ENCODE data around the gene GPR89B. TPM values are rescaled to one million over a fixed set of nuclear protein-coding genes. Genes with fewer than 3 reads are reported as not detected.
"Not testable (repeated sequence)": the region's sequence is repeated elsewhere in the genome, so short reads cannot be mapped to it uniquely, and the experiment has no call there.

GPR89B gene
- total RNA-seq = 1 to 10 TPM; 4.9 to 9.4 (median 6.1) TPM
- 10 to 100 TPM in 1 of 2 donors, 1 to 10 TPM in 1; 7.1 to 10.7 TPM for polyA plus RNA-seq
- long read RNA-seq, donor 1, partial matches to known transcripts = 1 of 2 reads
- long read RNA-seq, donor 1, other reads (novel, unspliced or antisense) = 0 of 2 reads
- long read RNA-seq, donor 2, partial matches to known transcripts = 2 of 4 reads
- long read RNA-seq, donor 2, other reads (novel, unspliced or antisense) = 1 of 4 reads
- long read RNA-seq, donor 3, transcript GPR89B-201 (14 exons, 1,934 nt) = major isoform, 6 of 13 reads
- long read RNA-seq, donor 3, partial matches to known transcripts = 2 of 13 reads
- long read RNA-seq, donor 3, other reads (novel, unspliced or antisense) = 5 of 13 reads

GRCh38 chr1:147928236-147929132, at the start of gene GPR89B:
Gene GPR89B (plus strand): TSS chr1:147928420. CDS start chr1:147928537, 117 bp downstream.
- H3K9me3 ChIP-seq; intact Hi-C loops (cut with DNase I); H3K36me3 ChIP-seq; H3K27me3 ChIP-seq: not testable (repeated sequence)
- ATAC-seq (peak; percentile 100), DNase-seq (peak; percentile 89 to 92)
- 0% methylated on average over 52 to 54 of the region's 72 CpGs for WGBS, 2 donors
- peak within 1 kb of the TSS; percentile 61 to 93 (median 82) for H3K4me3 ChIP-seq
- H3K4me1 ChIP-seq = peaks cover 0 to 11% (median 6%) of the 10 kb centered on the region in 9 donors
- peak within 1 kb of the TSS in 9 of 10 donors; percentile 55 to 84 (median 71) for H3K27ac ChIP-seq

DNA sequence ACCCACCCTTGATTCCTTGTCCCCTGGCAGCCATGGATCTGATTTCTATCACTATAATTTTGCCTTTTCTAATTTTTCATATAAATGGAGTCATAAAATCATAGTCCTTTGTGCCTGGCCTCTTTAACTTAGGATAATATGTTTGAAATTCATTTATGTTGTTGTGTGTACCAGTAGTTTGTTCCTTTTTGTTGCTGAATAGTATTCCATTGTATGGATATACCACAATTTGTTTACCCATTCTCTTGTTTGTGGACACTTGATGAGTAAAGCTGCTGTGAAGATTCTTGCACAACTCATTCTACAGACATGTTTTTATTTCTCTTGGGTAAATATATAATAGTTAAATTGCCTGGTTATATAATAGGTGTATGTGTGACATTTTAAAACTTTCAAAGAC, 48.3 kb upstream of the GPR89B start:
- Histone ChIP-seq H3K9me3 (peaks cover 0 to 8% (median 0%) of the 10 kb centered on the region in 11 donors), H3K36me3 (no peaks in the 10 kb centered on the region), H3K27me3 (no peaks in the 10 kb centered on the region), H3K27ac (no peak overlapping the region), H3K4me3 (no peak overlapping the region), H3K4me1 (no peaks in the 10 kb centered on the region)
- intact Hi-C loops (cut with DNase I) = loop anchor here in 3 of 10 donors (1.0 to 10.0 kb wide), 3 partner anchors 32 to 65 kb away; no protein-coding TSS in a partner anchor
- DNase-seq = no peak
- ATAC-seq = no peak
- no peak for TF ChIP-seq CTCF (IDR thresholded peaks at IDR 0.05)

DNA sequence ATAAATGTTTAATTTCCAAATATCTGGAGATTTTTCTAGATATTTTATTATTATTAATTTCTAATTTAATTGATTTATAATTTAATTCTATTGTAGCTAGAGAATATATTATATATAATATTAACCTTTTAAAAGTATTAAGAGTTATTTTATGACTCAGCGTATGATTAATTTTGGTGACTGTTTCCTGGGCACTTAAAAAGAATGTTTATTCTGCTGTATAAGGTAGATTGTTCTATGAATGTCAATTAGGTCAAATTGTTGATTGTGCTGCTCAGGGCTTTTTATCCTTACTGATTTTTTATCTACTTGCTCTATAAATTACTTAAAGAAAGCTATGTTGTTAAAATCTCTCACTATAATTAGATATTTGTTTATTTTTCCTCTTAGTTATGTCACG, 45.7 kb upstream of the GPR89B start:
- Histone ChIP-seq H3K27me3 (no peaks in the 10 kb centered on the region), H3K36me3 (no peaks in the 10 kb centered on the region), H3K27ac (no peak overlapping the region), H3K4me3 (no peak overlapping the region), H3K9me3 (peaks cover 0 to 8% (median 0%) of the 10 kb centered on the region in 11 donors), H3K4me1 (no peaks in the 10 kb centered on the region)
- ATAC-seq (no peak), DNase-seq (no peak)
- no peak for TF ChIP-seq CTCF (IDR thresholded peaks at IDR 0.05)
- 55 to 63% methylated on average over 2 of the region's 2 CpGs for WGBS, 2 donors
- intact Hi-C loops (cut with DNase I) = loop anchor here in 1 of 10 donors (10.0 kb wide), 1 partner anchor 68 kb away; no protein-coding TSS in a partner anchor

GRCh38 chr1:147890177-147890790, 37.9 kb upstream of the GPR89B start:
- no peaks in the 10 kb centered on the region for H3K9me3 ChIP-seq
- 4 to 6% methylated on average over 12 of the region's 12 CpGs for WGBS, 2 donors
- H3K4me3 ChIP-seq = no peak overlapping the region
- intact Hi-C loops (cut with DNase I) = loop anchor here in 9 of 10 donors (1.0 to 10.0 kb wide), 11 partner anchors 118 to 615 kb away; no protein-coding TSS in a partner anchor
- ATAC-seq (peak; percentile 86 to 96 (median 94)), DNase-seq (peak; percentile 69 to 84)
- H3K27me3 ChIP-seq = peaks cover 0 to 7% (median 0%) of the 10 kb centered on the region in 7 donors
- no peaks in the 10 kb centered on the region for H3K36me3 ChIP-seq
- H3K27ac ChIP-seq = peak overlapping the region in 1 of 10 donors; percentile 6
- peak; percentile 50 to 82 (median 72) for TF ChIP-seq CTCF (IDR thresholded peaks at IDR 0.05)
- peaks cover 0 to 31% (median 9%) of the 10 kb centered on the region in 9 donors for H3K4me1 ChIP-seq

Measured in heart right ventricle (tissue), 16 donors.